ENCODE measurements around the gene MYO15A.

Gene MYO15A

GRCh38 chr17:18108401-18109312 is at the start of gene MYO15A:
MYO15A (plus strand) TSS chr17:18108756; CDS start chr17:18118801, 10,045 bp downstream.
- no peak for DNase-seq

- no peak for DNase-seq
Measured at GRCh38 chr17:18059283-18059682, 49.3 kb upstream of the MYO15A start.

- DNase-seq = no peak
Measured at GRCh38 chr17:18064053-18064452, 44.5 kb upstream of the MYO15A start.

- no peak for DNase-seq
Measured at GRCh38 chr17:18065546-18065945, 43.0 kb upstream of the MYO15A start.

GRCh38 chr17:18066866-18067265 is 41.7 kb upstream of the MYO15A start:
- DNase-seq = no peak

- DNase-seq = peak; percentile 2
Measured at GRCh38 chr17:18069101-18069500, 39.5 kb upstream of the MYO15A start.

- DNase-seq = peak; percentile 7
Measured at GRCh38 chr17:18070861-18071340, 37.7 kb upstream of the MYO15A start.

- peak; percentile 4 for DNase-seq
Measured at GRCh38 chr17:18071751-18072150, 36.8 kb upstream of the MYO15A start.

- DNase-seq = no peak
Measured at GRCh38 chr17:18074566-18075272, 33.8 kb upstream of the MYO15A start.

GRCh38 chr17:18076936-18077335 is 31.6 kb upstream of the MYO15A start:
- DNase-seq = no peak

GRCh38 chr17:18079543-18079942 is 29.0 kb upstream of the MYO15A start:
- DNase-seq = peak; percentile 2

GRCh38 chr17:18084256-18084655 is 24.3 kb upstream of the MYO15A start:
- no peak for DNase-seq

- peak; percentile 89 for DNase-seq
Measured at GRCh38 chr17:18087610-18088491, 20.7 kb upstream of the MYO15A start, which contains the start of gene DRG2. DRG2 (plus strand) TSS chr17:18087948; CDS start chr17:18088024, 76 bp downstream.

GRCh38 chr17:18089613-18090012 is 18.9 kb upstream of the MYO15A start:
- no peak for DNase-seq

- DNase-seq = peak; percentile 51
Measured at GRCh38 chr17:18093616-18094408, 14.7 kb upstream of the MYO15A start.

- no peak for DNase-seq
Measured at GRCh38 chr17:18094409-18094807, 14.1 kb upstream of the MYO15A start.

GRCh38 chr17:18099516-18099915 is 9.0 kb upstream of the MYO15A start:
- DNase-seq = no peak

GRCh38 chr17:18100616-18101015 is 7.9 kb upstream of the MYO15A start:
- DNase-seq = no peak

GRCh38 chr17:18101828-18102227 is 6.7 kb upstream of the MYO15A start:
- DNase-seq = no peak

- no peak for DNase-seq
Measured at GRCh38 chr17:18102640-18103039, 5.9 kb upstream of the MYO15A start.

- no peak for DNase-seq
Measured at GRCh38 chr17:18105027-18105426, 3.5 kb upstream of the MYO15A start.

- no peak for DNase-seq
Measured at GRCh38 chr17:18105595-18105994, 3.0 kb upstream of the MYO15A start.

Measured in OCI-M1 (cell line).